Mucosa of stomach (tissue), 1 donor: ENCODE data around the gene C4B.
"Not testable (repeated sequence)": the region's sequence is repeated elsewhere in the genome, so short reads cannot be mapped to it uniquely, and the experiment has no call there.

ENCODE experiments used
- H3K27me3 ChIP-seq: one replicate; pipeline ENCODE4 v1.7.0; 2013; ENCODE audit warnings: mild to moderate bottlenecking, low read length; ENCODE audit not compliant: control insufficient read depth, insufficient read depth
- H3K36me3 ChIP-seq: one replicate; pipeline ENCODE4 v1.7.0; 2013; ENCODE audit warnings: low read length; ENCODE audit not compliant: control insufficient read depth, insufficient read depth
- H3K4me1 ChIP-seq: one replicate; pipeline ENCODE4 v1.7.0; 2013; ENCODE audit warnings: mild to moderate bottlenecking, low read length; ENCODE audit not compliant: control insufficient read depth, insufficient read depth
- H3K4me3 ChIP-seq: one replicate; pipeline ENCODE4 v1.7.0; 2013; ENCODE audit warnings: low read length
- H3K9ac ChIP-seq: one replicate; pipeline ENCODE4 v1.7.0; 2013; ENCODE audit warnings: mild to moderate bottlenecking, low read length, moderate library complexity
- H3K9me3 ChIP-seq: one replicate; pipeline ENCODE4 v1.7.0; 2013; ENCODE audit warnings: mild to moderate bottlenecking, low read length, moderate library complexity; ENCODE audit not compliant: control insufficient read depth
- donor health status: Pancreatic carcinoma.

The C4B gene

GRCh38 chr6:32052626-32053025 lies 38.0 kb downstream of the C4B start:
- H3K9ac ChIP-seq, H3K27me3 ChIP-seq: not testable (repeated sequence)

GRCh38 chr6:32053314-32053713 lies 38.7 kb downstream of the C4B start:
- not testable (repeated sequence) for H3K4me1 ChIP-seq, H3K4me3 ChIP-seq, H3K36me3 ChIP-seq, H3K27me3 ChIP-seq, H3K9me3 ChIP-seq, H3K9ac ChIP-seq

More at GRCh38 chr6:32052626-32053025, 38.0 kb downstream of the C4B start:
- not testable (repeated sequence) for H3K4me3 ChIP-seq, H3K9me3 ChIP-seq, H3K36me3 ChIP-seq, H3K4me1 ChIP-seq

GRCh38 chr6:32055756-32056155 lies 41.2 kb downstream of the C4B start:
- not testable (repeated sequence) for H3K27me3 ChIP-seq, H3K4me3 ChIP-seq, H3K9ac ChIP-seq, H3K36me3 ChIP-seq, H3K4me1 ChIP-seq, H3K9me3 ChIP-seq

DNA sequence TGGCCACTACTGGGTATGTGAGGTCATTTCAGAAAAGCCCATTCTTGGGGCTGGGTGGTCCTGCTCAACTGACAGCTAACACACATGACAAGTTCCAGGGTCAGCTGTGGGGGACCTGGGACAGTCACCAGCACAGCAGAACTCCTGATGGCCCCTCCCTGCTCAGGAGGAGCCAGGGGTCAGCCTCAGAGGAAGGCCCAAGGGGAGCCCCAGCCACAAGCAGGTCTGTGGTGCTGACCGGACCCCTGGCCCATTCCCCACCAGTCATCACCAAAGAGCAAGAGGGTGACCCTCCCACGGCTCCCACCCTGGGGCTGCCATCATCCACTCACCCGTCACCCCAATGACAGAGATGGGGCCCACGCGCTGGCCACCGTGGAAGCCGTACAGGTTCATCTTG lies 41.7 kb downstream of the C4B start:
- no peak overlapping the region for H3K9ac ChIP-seq
- no peaks in the 10 kb centered on the region for H3K4me1 ChIP-seq
- no peak overlapping the region for H3K4me3 ChIP-seq
- no peaks in the 10 kb centered on the region for H3K27me3 ChIP-seq
- H3K36me3 ChIP-seq: no peaks in the 10 kb centered on the region
- H3K9me3 ChIP-seq: no peaks in the 10 kb centered on the region

GRCh38 chr6:32057966-32058365 lies 43.4 kb downstream of the C4B start:
- Histone ChIP-seq H3K9ac (no peak overlapping the region), H3K4me1 (no peaks in the 10 kb centered on the region), H3K9me3 (no peaks in the 10 kb centered on the region), H3K27me3 (no peaks in the 10 kb centered on the region), H3K4me3 (no peak overlapping the region), H3K36me3 (no peaks in the 10 kb centered on the region)

DNA sequence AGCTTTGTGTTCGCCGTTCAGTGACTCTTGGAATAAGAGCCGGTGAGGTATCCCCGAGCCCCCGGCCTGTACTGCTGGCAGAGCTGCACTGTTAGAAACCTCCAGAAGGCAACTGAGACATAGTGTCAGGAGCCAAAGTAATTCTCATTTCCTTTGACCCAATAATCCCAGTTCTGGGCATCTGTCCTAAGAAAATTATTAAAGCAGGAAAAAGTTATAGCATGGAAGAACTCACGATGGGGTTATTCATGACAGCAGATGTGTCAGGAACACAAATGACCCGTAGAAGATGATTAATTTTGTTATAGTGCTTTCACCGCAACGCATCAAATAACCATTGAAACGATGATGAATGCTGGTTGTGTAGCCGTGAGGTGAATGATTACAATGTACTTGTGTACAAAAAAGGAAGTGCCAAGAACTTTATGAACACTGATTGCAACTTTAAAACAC lies 43.9 kb downstream of the C4B start:
- no peaks in the 10 kb centered on the region for H3K27me3 ChIP-seq
- H3K9ac ChIP-seq: no peak overlapping the region
- no peaks in the 10 kb centered on the region for H3K36me3 ChIP-seq
- no peaks in the 10 kb centered on the region for H3K9me3 ChIP-seq
- no peaks in the 10 kb centered on the region for H3K4me1 ChIP-seq
- no peak overlapping the region for H3K4me3 ChIP-seq

DNA sequence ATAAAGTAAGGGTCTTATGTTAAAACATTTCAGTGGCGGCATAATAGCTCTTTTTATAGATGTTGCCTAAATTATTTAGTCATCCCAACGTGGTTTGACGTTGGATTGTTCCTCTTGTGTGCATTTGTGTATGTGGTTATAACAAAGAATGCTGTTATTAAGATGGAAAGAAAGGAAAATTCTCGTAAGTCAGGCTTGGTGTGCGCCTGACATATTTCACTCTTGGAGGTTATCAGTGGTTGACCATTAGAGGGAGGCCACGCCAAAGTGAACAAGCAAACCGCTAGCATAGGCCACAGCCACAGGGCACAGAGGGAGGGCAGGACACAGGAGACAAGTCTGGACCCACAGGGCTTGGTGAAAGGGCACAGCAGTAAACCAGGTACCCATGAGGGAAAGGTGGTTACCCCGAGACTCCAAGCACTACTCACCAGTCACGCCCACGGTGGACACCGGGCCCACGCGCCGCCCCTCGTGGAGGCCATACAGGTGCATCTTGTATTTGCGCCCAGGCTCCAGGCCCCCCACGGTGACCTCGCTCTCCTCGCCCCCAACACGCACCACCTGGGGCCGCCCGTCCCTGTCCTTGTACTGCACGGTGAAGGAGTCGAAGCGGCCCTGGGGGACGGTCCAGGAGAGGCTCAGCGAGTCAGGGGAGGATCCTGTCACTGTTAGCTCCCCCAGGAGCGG lies 46.5 kb downstream of the C4B start:
- Histone ChIP-seq H3K9ac (no peak overlapping the region), H3K36me3 (no peaks in the 10 kb centered on the region), H3K27me3 (no peaks in the 10 kb centered on the region), H3K9me3 (no peaks in the 10 kb centered on the region), H3K4me3 (no peak overlapping the region), H3K4me1 (no peaks in the 10 kb centered on the region)

DNA sequence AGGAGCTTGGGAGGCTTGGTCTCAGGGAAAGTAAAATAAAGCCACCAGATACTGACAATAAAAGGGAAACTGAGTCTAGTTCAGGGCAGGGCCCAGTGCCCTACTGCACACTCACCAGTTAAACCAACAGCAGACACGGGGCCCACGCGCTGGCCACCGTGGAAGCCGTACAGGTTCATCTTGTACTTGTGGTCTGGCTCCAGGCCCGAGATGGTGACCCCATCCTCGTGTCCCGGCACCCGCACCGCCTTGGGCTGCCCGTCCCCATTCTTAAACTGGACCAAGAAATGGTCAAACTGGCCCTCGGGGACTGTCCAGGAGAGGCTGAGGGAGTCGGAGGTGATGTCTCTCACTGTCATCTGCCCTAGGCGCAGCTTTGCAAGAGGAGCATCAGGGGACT lies 50.1 kb downstream of the C4B start:
- Histone ChIP-seq H3K9ac (no peak overlapping the region), H3K27me3 (no peaks in the 10 kb centered on the region), H3K36me3 (no peaks in the 10 kb centered on the region), H3K9me3 (no peaks in the 10 kb centered on the region), H3K4me1 (no peaks in the 10 kb centered on the region), H3K4me3 (no peak overlapping the region)

DNA sequence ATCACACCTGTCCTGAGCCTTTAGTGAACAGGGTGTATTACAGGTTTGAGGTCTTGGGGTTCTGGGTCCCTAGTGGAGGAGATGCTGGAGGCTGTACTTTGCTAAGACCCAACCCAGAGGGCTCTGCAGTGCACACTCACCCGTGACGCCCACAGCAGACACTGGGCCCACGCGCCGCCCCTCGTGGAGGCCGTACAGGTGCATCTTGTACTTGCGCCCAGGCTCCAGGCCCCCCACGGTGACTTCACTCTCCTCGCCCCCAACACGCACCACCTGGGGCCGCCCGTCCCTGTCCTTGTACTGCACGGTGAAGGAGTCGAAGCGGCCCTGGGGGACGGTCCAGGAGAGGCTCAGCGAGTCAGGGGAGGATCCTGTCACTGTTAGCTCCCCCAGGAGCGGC lies 52.9 kb downstream of the C4B start:
- not testable (repeated sequence) for H3K36me3 ChIP-seq, H3K4me3 ChIP-seq, H3K27me3 ChIP-seq

GRCh38 chr6:32068315-32068714 lies 53.7 kb downstream of the C4B start:
- H3K4me1 ChIP-seq, H3K36me3 ChIP-seq, H3K9me3 ChIP-seq: not testable (repeated sequence)

More for the DNA sequence above, 52.9 kb downstream of the C4B start:
- H3K4me1 ChIP-seq, H3K9ac ChIP-seq, H3K9me3 ChIP-seq: not testable (repeated sequence)

DNA sequence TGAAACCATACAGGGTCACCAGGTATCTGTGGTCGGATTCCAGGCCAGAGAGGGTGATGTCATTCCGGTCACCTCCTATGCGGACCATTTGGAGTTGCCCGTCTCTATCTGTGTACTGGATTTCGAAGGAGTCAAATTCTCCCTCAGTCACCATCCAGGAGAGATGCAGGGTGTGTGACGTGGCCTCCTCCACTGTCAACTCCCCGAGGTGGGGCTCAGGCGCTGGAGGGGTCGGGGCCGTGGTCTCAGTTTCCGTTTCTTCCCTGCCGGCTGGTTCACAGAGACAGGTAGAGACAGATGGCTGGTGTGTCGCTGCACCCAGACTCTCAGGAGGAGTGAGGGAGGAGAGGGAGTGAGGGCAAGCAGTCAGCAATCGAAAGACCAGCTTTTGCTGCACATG lies 54.3 kb downstream of the C4B start:
- Histone ChIP-seq H3K36me3 (no peaks in the 10 kb centered on the region), H3K27me3 (no peaks in the 10 kb centered on the region), H3K9ac (no peak overlapping the region), H3K9me3 (no peaks in the 10 kb centered on the region), H3K4me3 (no peak overlapping the region), H3K4me1 (no peaks in the 10 kb centered on the region)

More at GRCh38 chr6:32068315-32068714, 53.7 kb downstream of the C4B start:
- not testable (repeated sequence) for H3K9ac ChIP-seq, H3K4me3 ChIP-seq, H3K27me3 ChIP-seq

- H3K36me3 ChIP-seq: no peaks in the 10 kb centered on the region
- no peak overlapping the region for H3K4me3 ChIP-seq
- no peaks in the 10 kb centered on the region for H3K27me3 ChIP-seq
- H3K4me1 ChIP-seq: no peaks in the 10 kb centered on the region
- H3K9ac ChIP-seq: no peak overlapping the region
- H3K9me3 ChIP-seq: no peaks in the 10 kb centered on the region
Observed at GRCh38 chr6:32069460-32069859, 54.9 kb downstream of the C4B start.
